Mesenchymal stem cell (in vitro differentiated cells and primary cell): ENCODE data around the gene STK33.
A peak's percentile ranks its signal among the peaks of the same experiment; 100 is the strongest.

Source experiments
- DNase-seq: peaks from one replicate; pipeline ENCODE4 v3.0.0-alpha.2; 2013
- H2AFZ ChIP-seq: one replicate; pipeline ENCODE4 v1.6.1; 2013; ENCODE audit warnings: low read depth, mild to moderate bottlenecking, control low read depth, inconsistent platforms, low read length, moderate library complexity
- H2AK5ac ChIP-seq: 2 replicates; pipeline ENCODE4 v1.6.1; 2013; ENCODE audit warnings: low read length, moderate library complexity, mild to moderate bottlenecking, inconsistent platforms; ENCODE audit not compliant: severe bottlenecking
- H2BK120ac ChIP-seq: one replicate; pipeline ENCODE4 v1.6.1; 2013; ENCODE audit warnings: low read depth, mild to moderate bottlenecking, inconsistent platforms, low read length, moderate library complexity
- H2BK12ac ChIP-seq, 2 experiments: one replicate each; pipeline ENCODE4 v1.6.1; 2013; ENCODE audit warnings: inconsistent platforms in 2 of 2, low read length in 2 of 2, mild to moderate bottlenecking in 2 of 2, moderate library complexity in 2 of 2, control low read depth in 1 of 2
- H2BK15ac ChIP-seq: one replicate; pipeline ENCODE4 v1.6.1; 2013; ENCODE audit warnings: mild to moderate bottlenecking, low read depth, inconsistent platforms; ENCODE audit not compliant: poor library complexity, severe bottlenecking
- H2BK5ac ChIP-seq: 2 replicates; pipeline ENCODE4 v1.6.1; 2013; ENCODE audit warnings: low read depth, mild to moderate bottlenecking, low read length, control low read depth, inconsistent platforms; ENCODE audit not compliant: poor library complexity, severe bottlenecking
- H3K14ac ChIP-seq, 2 experiments: one replicate each; pipeline ENCODE4 v1.6.1; 2013; ENCODE audit warnings: inconsistent platforms in 2 of 2, low read length in 2 of 2, control low read depth in 1 of 2, mild to moderate bottlenecking in 1 of 2, moderate library complexity in 1 of 2
- H3K18ac ChIP-seq, 2 experiments: one replicate each; pipeline ENCODE4 v1.6.1; 2013; ENCODE audit warnings: inconsistent platforms in 2 of 2, low read length in 2 of 2, control low read depth in 1 of 2, low read depth in 1 of 2, mild to moderate bottlenecking in 1 of 2
- H3K23ac ChIP-seq, 2 experiments: one replicate each; pipeline ENCODE4 v1.6.1; 2013; ENCODE audit warnings: inconsistent platforms in 2 of 2, low read length in 2 of 2, mild to moderate bottlenecking in 2 of 2, moderate library complexity in 2 of 2, control low read depth in 1 of 2
- H3K27ac ChIP-seq: 2 replicates; pipeline ENCODE4 v1.5.1; 2013; ENCODE audit warnings: mild to moderate bottlenecking, moderate library complexity, low read length, control low read depth, inconsistent platforms; ENCODE audit not compliant: poor library complexity, severe bottlenecking
- H3K27me3 ChIP-seq, 2 experiments: 2 replicates each; pipeline versions ENCODE4 v1.6.1 to v1.7.0; 2013; ENCODE audit warnings: low read length in 2 of 2, mild to moderate bottlenecking in 2 of 2, moderate library complexity in 2 of 2, control low read depth in 1 of 2, inconsistent platforms in 1 of 2; ENCODE audit not compliant: control insufficient read depth in 1 of 2, insufficient read depth in 1 of 2
- H3K36me3 ChIP-seq, 2 experiments: 2 replicates each; pipeline versions ENCODE4 v1.6.1 to v1.7.0; 2013; ENCODE audit warnings: low read length in 2 of 2, control low read depth in 1 of 2, inconsistent platforms in 1 of 2, low read depth in 1 of 2, mild to moderate bottlenecking in 1 of 2; ENCODE audit not compliant: insufficient read depth in 2 of 2, control insufficient read depth in 1 of 2
- H3K4ac ChIP-seq, 2 experiments: one replicate each; pipeline ENCODE4 v1.6.1; 2013; ENCODE audit warnings: inconsistent platforms in 2 of 2, low read length in 2 of 2, mild to moderate bottlenecking in 2 of 2, moderate library complexity in 2 of 2, control low read depth in 1 of 2, low read depth in 1 of 2
- H3K4me1 ChIP-seq: 2 replicates; pipeline ENCODE4 v1.6.1; 2013; ENCODE audit warnings: low read depth, low read length, control low read depth; ENCODE audit not compliant: control insufficient read depth, insufficient read depth
- H3K4me2 ChIP-seq: 2 replicates; pipeline ENCODE4 v1.6.1; 2013; ENCODE audit warnings: low read length, mild to moderate bottlenecking, inconsistent platforms; ENCODE audit not compliant: poor library complexity, severe bottlenecking
- H3K4me3 ChIP-seq, 2 experiments: 2 replicates each; pipeline versions ENCODE4 v1.5.1 to v1.7.0; 2013; ENCODE audit warnings: low read length in 2 of 2, mild to moderate bottlenecking in 2 of 2, control low read depth in 1 of 2, low read depth in 1 of 2; ENCODE audit not compliant: insufficient read depth in 1 of 2
- H3K79me1 ChIP-seq: replicated peaks from 2 replicates; pipeline ENCODE4 v1.6.1; 2013; ENCODE audit warnings: mild to moderate bottlenecking, control low read depth, low read length, inconsistent platforms; ENCODE audit not compliant: poor library complexity, severe bottlenecking
- H3K9ac ChIP-seq: 2 replicates; pipeline ENCODE4 v1.7.0; 2013; ENCODE audit warnings: mild to moderate bottlenecking, low read length, moderate library complexity
- H3K9me3 ChIP-seq: 2 replicates; pipeline ENCODE4 v1.7.0; 2013; ENCODE audit warnings: mild to moderate bottlenecking, low read length; ENCODE audit not compliant: control insufficient read depth
- H4K8ac ChIP-seq: one replicate; pipeline ENCODE4 v1.6.1; 2013; ENCODE audit warnings: inconsistent platforms, mild to moderate bottlenecking, low read length, moderate library complexity
- H4K91ac ChIP-seq: one replicate; pipeline ENCODE4 v1.6.1; 2013; ENCODE audit warnings: mild to moderate bottlenecking, low read length, inconsistent platforms
- WGBS: methylation state at CpG from one replicate; pipeline ENCODE4 v1.1.7; 2013; ENCODE audit warnings: mixed read lengths; 5-methylcytosine and 5-hydroxymethylcytosine counted together

The STK33 gene

DNA sequence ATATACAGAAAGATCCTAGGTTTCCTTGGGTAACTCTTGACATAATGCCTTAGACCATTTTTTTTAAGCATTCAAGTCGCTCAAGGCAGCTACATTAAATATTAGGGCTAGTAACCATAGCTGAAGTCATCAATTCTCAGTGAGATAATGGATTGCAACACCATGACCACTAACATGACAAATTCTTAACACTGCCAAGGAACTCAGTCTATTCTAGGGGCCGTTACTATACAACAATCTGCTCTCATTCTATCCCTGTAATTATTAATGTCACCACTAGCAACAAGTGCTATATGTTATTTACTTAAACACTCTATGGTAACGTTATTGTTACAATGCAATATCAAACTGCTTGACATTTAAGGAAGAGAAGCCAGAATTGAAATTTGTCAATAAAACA, 3.2 kb upstream of the STK33 start:
- Histone ChIP-seq H4K91ac (no peak overlapping the region), H3K9me3 (no peaks in the 10 kb centered on the region), H3K4me3 (no peak overlapping the region), H3K4ac (no peak overlapping the region), H2BK120ac (no peak overlapping the region), H4K8ac (no peak overlapping the region), H3K18ac (no peak overlapping the region), H3K4me1 (peaks cover 3% of the 10 kb centered on the region), H2BK5ac (no peak overlapping the region), H3K79me1 (peaks cover 5% of the 10 kb centered on the region), H2AFZ (no peak overlapping the region), H2BK15ac (no peak overlapping the region), H3K23ac (no peak overlapping the region), H3K14ac (no peak overlapping the region), H3K27me3 (peaks cover 0 to 23% of the 10 kb centered on the region in 2 experiments), H3K27ac (no peak overlapping the region), H2BK12ac (no peak overlapping the region), H3K9ac (peak overlapping the region; percentile 74), H2AK5ac (no peak overlapping the region), H3K4me2 (no peak overlapping the region), H3K36me3 (no peaks in the 10 kb centered on the region)
- DNase-seq, result peak; percentile 89
- WGBS, result 80% methylated on average over 3 of the region's 3 CpGs

DNA sequence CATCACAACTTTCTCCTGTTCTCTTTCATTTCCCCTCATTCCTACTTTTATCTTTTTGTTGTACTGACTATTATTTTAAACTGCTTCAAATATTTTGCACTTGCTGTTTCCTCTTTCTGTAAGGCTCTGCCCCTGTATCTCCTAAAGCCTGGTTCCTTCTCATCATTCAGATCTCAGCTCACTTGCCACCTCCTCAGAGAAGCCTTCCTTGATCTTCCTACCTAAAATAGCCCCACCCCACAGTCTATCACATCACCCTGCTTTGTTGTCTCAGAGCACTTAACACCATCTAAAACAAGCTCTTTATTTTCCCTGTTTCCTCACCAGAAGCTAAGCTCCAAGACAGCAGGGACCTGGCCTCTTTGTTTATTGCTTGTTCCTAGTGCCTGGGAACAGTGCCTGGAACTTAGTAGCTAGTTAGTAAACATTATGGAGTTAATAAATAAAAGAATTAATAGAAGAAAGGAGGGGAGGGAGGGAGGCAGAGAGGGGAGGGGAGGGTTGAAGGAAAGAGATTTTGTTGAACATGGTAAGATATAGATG, 2.5 kb upstream of the STK33 start:
- Histone ChIP-seq H3K9ac (peak overlapping the region; percentile 74), H4K91ac (no peak overlapping the region), H3K9me3 (no peaks in the 10 kb centered on the region), H3K4me1 (peaks cover 3% of the 10 kb centered on the region), H3K36me3 (no peaks in the 10 kb centered on the region), H3K14ac (no peak overlapping the region), H3K4me3 (no peak overlapping the region), H2AK5ac (no peak overlapping the region), H2BK12ac (no peak overlapping the region), H2BK5ac (no peak overlapping the region), H2AFZ (no peak overlapping the region), H2BK120ac (no peak overlapping the region), H3K79me1 (peaks cover 5% of the 10 kb centered on the region), H3K23ac (no peak overlapping the region), H3K27me3 (peaks cover 0 to 23% of the 10 kb centered on the region in 2 experiments), H3K4ac (no peak overlapping the region), H3K27ac (no peak overlapping the region), H4K8ac (no peak overlapping the region), H3K18ac (no peak overlapping the region), H2BK15ac (no peak overlapping the region), H3K4me2 (no peak overlapping the region)
- DNase-seq, result peak; percentile 41

DNA sequence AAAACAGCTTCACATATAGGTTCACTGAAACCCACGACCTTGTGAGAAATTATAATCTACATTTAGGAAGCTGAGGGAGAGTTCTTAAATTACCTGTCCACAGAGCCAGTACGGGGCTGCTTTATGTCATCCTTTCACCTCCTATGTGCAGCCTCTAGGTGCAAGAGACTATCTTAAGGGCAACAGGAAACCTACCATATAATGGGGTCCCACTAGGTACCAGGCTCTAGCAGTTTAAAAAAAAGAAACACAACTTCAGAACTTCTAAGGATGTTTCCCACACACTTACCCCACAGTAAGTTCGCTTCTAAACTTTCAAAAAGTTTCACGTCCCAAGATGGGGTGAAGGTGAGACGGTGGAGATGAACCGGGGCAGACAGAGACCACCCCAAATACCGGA, 573 bp downstream of the STK33 start:
- Histone ChIP-seq H3K4ac (no peak overlapping the region), H3K27ac (no peak overlapping the region), H3K4me2 (peak overlapping the region; percentile 91), H3K18ac (no peak overlapping the region), H3K9ac (peak overlapping the region; percentile 67), H2BK120ac (no peak overlapping the region), H2BK5ac (no peak overlapping the region), H3K4me1 (peaks cover 3% of the 10 kb centered on the region), H2BK15ac (no peak overlapping the region), H2BK12ac (no peak overlapping the region), H2AFZ (no peak overlapping the region), H4K91ac (no peak overlapping the region), H3K23ac (no peak overlapping the region), H3K4me3 (peak overlapping the region; percentile 77 to 78), H4K8ac (peak overlapping the region; percentile 47), H2AK5ac (no peak overlapping the region), H3K9me3 (no peaks in the 10 kb centered on the region), H3K36me3 (no peaks in the 10 kb centered on the region), H3K14ac (no peak overlapping the region), H3K79me1 (peaks cover 5% of the 10 kb centered on the region), H3K27me3 (peaks cover 0 to 23% of the 10 kb centered on the region in 2 experiments)
- DNase-seq, result no peak
- WGBS, result 9% methylated on average over 6 of the region's 7 CpGs

- Histone ChIP-seq H3K36me3 (no peaks in the 10 kb centered on the region), H2BK5ac (no peak overlapping the region), H2BK15ac (no peak overlapping the region), H3K4me1 (no peaks in the 10 kb centered on the region), H3K14ac (no peak overlapping the region), H3K79me1 (no peaks in the 10 kb centered on the region), H3K27ac (no peak overlapping the region), H4K91ac (no peak overlapping the region), H3K23ac (no peak overlapping the region), H3K4me2 (no peak overlapping the region), H2AK5ac (no peak overlapping the region), H3K18ac (no peak overlapping the region), H3K27me3 (peaks cover 0 to under 1% of the 10 kb centered on the region in 2 experiments), H4K8ac (no peak overlapping the region), H3K4ac (no peak overlapping the region), H2BK120ac (no peak overlapping the region), H3K9me3 (peaks cover 3% of the 10 kb centered on the region), H2BK12ac (no peak overlapping the region), H3K9ac (no peak overlapping the region), H3K4me3 (no peak overlapping the region), H2AFZ (no peak overlapping the region)
- DNase-seq, result no peak
Measured at GRCh38 chr11:8587915-8588314, 6.1 kb downstream of the STK33 start.
